SIG-M5 treated with dmso at 0.1 percent for 504 hours (cell line): ENCODE results near the gene POMT2.
A peak's percentile ranks its signal among the peaks of the same experiment; 100 is the strongest.
"Not testable (repeated sequence)": the region's sequence is repeated elsewhere in the genome, so short reads cannot be mapped to it uniquely, and the experiment has no call there.

Source experiments
- DNase-seq: peaks from one replicate; lab custom pipeline; 2025; ENCODE audit not compliant: unreplicated experiment; lab: John Stamatoyannopoulos, UW

POMT2 gene

GRCh38 chr14:77324816-77325745 is 4.4 kb upstream of the POMT2 start:
- no peak for DNase-seq

- DNase-seq, result no peak
Observed at GRCh38 chr14:77324289-77324688, 3.6 kb upstream of the POMT2 start.

- DNase-seq, result no peak
Observed at GRCh38 chr14:77323571-77323970, 2.9 kb upstream of the POMT2 start.

GRCh38 chr14:77322951-77323350 is 2.3 kb upstream of the POMT2 start:
- no peak for DNase-seq

- DNase-seq, result no peak
Observed at GRCh38 chr14:77322250-77322902, 1.7 kb upstream of the POMT2 start.

GRCh38 chr14:77319422-77319821 is 1.3 kb downstream of the POMT2 start:
- DNase-seq, result no peak

- DNase-seq, result not testable (repeated sequence)
Observed at GRCh38 chr14:77318756-77319155, 1.9 kb downstream of the POMT2 start.

- no peak for DNase-seq
Observed at GRCh38 chr14:77318006-77318553, 2.6 kb downstream of the POMT2 start.

- no peak for DNase-seq
Observed at GRCh38 chr14:77316872-77317301, 3.8 kb downstream of the POMT2 start.

- DNase-seq, result no peak
Observed at GRCh38 chr14:77316195-77316505, 4.5 kb downstream of the POMT2 start.

- no peak for DNase-seq
Observed at GRCh38 chr14:77314539-77315457, 5.9 kb downstream of the POMT2 start.

GRCh38 chr14:77314043-77314442 is 6.6 kb downstream of the POMT2 start:
- peak; percentile 25 for DNase-seq

GRCh38 chr14:77313371-77313770 is 7.3 kb downstream of the POMT2 start:
- no peak for DNase-seq

GRCh38 chr14:77311217-77311616 is 9.5 kb downstream of the POMT2 start:
- peak; percentile 30 for DNase-seq

GRCh38 chr14:77310026-77310425 is 10.7 kb downstream of the POMT2 start:
- DNase-seq, result no peak

GRCh38 chr14:77309131-77309530 is 11.6 kb downstream of the POMT2 start:
- peak; percentile 10 for DNase-seq

GRCh38 chr14:77306851-77307496 is 13.7 kb downstream of the POMT2 start:
- no peak for DNase-seq

GRCh38 chr14:77306416-77306815 is 14.3 kb downstream of the POMT2 start:
- DNase-seq, result no peak

GRCh38 chr14:77305696-77306095 is 15.0 kb downstream of the POMT2 start:
- no peak for DNase-seq

- DNase-seq, result peak; percentile 82
Observed at GRCh38 chr14:77303417-77304156, 17.1 kb downstream of the POMT2 start.
